Calu3 (cell line): ENCODE data around the gene C11orf68. TPM values are rescaled to one million over a fixed set of nuclear protein-coding genes. Genes with fewer than 3 reads are reported as not detected.

Experiments
- BruUV-seq: library from RNA; stranded (reverse); fragments of 400-500 nt; replicated peaks from 2 replicates; lab custom pipeline; 2021; lab: Mats Ljungman, UMichigan
- CTCF ChIA-PET: fragments of 300-600 bp; sonication (Branson Sonifier 250); formaldehyde crosslinking; loops from one replicate; lab custom pipeline; 2022; ENCODE audit warnings: antibody characterized with exemption; lab: Charles Lee
- DNase-seq: peaks from one replicate; pipeline ENCODE4 v3.0.0; 2022
- H3K27ac Mint-ChIP-seq: one replicate; pipeline ENCODE4 v1.8.0; 2022; ENCODE audit warnings: mixed read lengths; ENCODE audit not compliant: unreplicated experiment
- H3K27me3 Mint-ChIP-seq: one replicate; pipeline ENCODE4 v1.8.0; 2022; ENCODE audit warnings: mixed read lengths; ENCODE audit not compliant: unreplicated experiment
- H3K36me3 Mint-ChIP-seq: one replicate; pipeline ENCODE4 v1.8.0; 2022; ENCODE audit warnings: mild to moderate bottlenecking, moderate library complexity, mixed read lengths; ENCODE audit not compliant: insufficient read depth, unreplicated experiment
- H3K4me1 Mint-ChIP-seq: one replicate; pipeline ENCODE4 v1.8.0; 2022; ENCODE audit warnings: mild to moderate bottlenecking, low read depth, mixed read lengths; ENCODE audit not compliant: unreplicated experiment
- H3K4me3 Mint-ChIP-seq: one replicate; pipeline ENCODE4 v1.8.0; 2022; ENCODE audit warnings: mild to moderate bottlenecking, low read depth, moderate library complexity, mixed read lengths; ENCODE audit not compliant: unreplicated experiment
- H3K9me3 Mint-ChIP-seq: one replicate; pipeline ENCODE4 v1.8.0; 2022; ENCODE audit warnings: low read depth, mixed read lengths; ENCODE audit not compliant: unreplicated experiment
- intact Hi-C: fragments of 100-400 bp; cut with micrococcal nuclease; formaldehyde crosslinking; loops from one replicate; pipeline ENCODE4 v1.10.0; 2022; ENCODE audit not compliant: unreplicated experiment
- total RNA-seq: library from RNA; stranded (reverse); gene quantifications from 2 replicates; pipeline ENCODE4 v1.2.3, GENCODE V29; 2022
- TF ChIP-seq, protein P1 (sequence below): fragments of 200-600 bp; IDR thresholded peaks from one replicate; pipeline ENCODE4 v1.8.0; 2022; ENCODE audit warnings: antibody characterized with exemption; ENCODE audit not compliant: unreplicated experiment

The C11orf68 gene
- total RNA-seq, 1 experiment from 2014 or later, result 25.9 TPM

DNA sequence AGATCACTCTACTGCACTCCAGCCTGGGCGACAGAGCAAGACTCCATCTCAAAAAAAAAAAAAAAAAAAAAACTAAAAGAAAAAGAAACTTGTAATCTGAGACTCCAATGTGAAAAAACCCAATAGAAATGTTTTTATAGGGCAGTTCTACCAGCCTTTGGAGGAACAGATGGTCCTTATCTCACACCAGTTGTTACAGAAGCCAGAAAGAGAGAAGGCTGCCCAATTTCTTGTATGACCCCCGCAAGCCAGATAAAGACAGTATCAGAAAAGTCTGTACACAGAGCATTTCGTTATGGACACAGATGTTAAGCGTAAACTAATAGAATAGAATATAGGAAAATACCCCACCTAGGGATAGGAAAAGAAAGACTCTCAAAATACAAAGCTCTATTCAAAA, 15.2 kb upstream of the C11orf68 start:
- no TSS peak for BruUV-seq
- CTCF ChIA-PET, result interaction anchor here (0.6 to 0.7 kb wide), 2 partner anchors 27 to 1597 kb away, joined by 3 to 4 read pairs; no protein-coding TSS in a partner anchor
- TF ChIP-seq, protein P1, sequence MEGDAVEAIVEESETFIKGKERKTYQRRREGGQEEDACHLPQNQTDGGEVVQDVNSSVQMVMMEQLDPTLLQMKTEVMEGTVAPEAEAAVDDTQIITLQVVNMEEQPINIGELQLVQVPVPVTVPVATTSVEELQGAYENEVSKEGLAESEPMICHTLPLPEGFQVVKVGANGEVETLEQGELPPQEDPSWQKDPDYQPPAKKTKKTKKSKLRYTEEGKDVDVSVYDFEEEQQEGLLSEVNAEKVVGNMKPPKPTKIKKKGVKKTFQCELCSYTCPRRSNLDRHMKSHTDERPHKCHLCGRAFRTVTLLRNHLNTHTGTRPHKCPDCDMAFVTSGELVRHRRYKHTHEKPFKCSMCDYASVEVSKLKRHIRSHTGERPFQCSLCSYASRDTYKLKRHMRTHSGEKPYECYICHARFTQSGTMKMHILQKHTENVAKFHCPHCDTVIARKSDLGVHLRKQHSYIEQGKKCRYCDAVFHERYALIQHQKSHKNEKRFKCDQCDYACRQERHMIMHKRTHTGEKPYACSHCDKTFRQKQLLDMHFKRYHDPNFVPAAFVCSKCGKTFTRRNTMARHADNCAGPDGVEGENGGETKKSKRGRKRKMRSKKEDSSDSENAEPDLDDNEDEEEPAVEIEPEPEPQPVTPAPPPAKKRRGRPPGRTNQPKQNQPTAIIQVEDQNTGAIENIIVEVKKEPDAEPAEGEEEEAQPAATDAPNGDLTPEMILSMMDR, result no peak
- no peaks in the 10 kb centered on the region for H3K4me1 Mint-ChIP-seq
- peaks cover 15% of the 10 kb centered on the region for H3K27me3 Mint-ChIP-seq
- H3K9me3 Mint-ChIP-seq, result no peaks in the 10 kb centered on the region
- H3K4me3 Mint-ChIP-seq, result no peak overlapping the region
- intact Hi-C loops, result no loop called here
- H3K36me3 Mint-ChIP-seq, result peaks cover 4% of the 10 kb centered on the region
- no peak for DNase-seq
- H3K27ac Mint-ChIP-seq, result no peak overlapping the region

GRCh38 chr11:65932558-65932919, 13.7 kb upstream of the C11orf68 start:
- DNase-seq, result peak; percentile 31
- Mint-ChIP-seq H3K27ac (no peak overlapping the region), H3K4me1 (no peaks in the 10 kb centered on the region), H3K9me3 (no peaks in the 10 kb centered on the region), H3K36me3 (peaks cover 13% of the 10 kb centered on the region), H3K4me3 (no peak overlapping the region), H3K27me3 (peaks cover 8% of the 10 kb centered on the region)
- CTCF ChIA-PET, result interaction anchor here (1.4 to 1.9 kb wide), 3 partner anchors 42 to 48 kb away, joined by 7 to 11 read pairs (median 9); partner anchors contain the start of genes CCDC85B and FIBP
- no TSS peak for BruUV-seq
- TF ChIP-seq, protein P1, result no peak
- intact Hi-C loops, result no loop called here

- Mint-ChIP-seq H3K4me3 (no peak overlapping the region), H3K9me3 (no peaks in the 10 kb centered on the region), H3K27ac (no peak overlapping the region), H3K36me3 (peaks cover 18% of the 10 kb centered on the region), H3K4me1 (no peaks in the 10 kb centered on the region), H3K27me3 (peaks cover 2% of the 10 kb centered on the region)
- BruUV-seq, result no TSS peak
- TF ChIP-seq, protein P1, result no peak
- intact Hi-C loops, result no loop called here
- CTCF ChIA-PET, result interaction anchor here (1.4 to 1.9 kb wide), 3 partner anchors 42 to 47 kb away, joined by 7 to 11 read pairs (median 9); partner anchors contain the start of genes CCDC85B and FIBP
- DNase-seq, result no peak
Observed at GRCh38 chr11:65931773-65932557, 13.1 kb upstream of the C11orf68 start.

DNA sequence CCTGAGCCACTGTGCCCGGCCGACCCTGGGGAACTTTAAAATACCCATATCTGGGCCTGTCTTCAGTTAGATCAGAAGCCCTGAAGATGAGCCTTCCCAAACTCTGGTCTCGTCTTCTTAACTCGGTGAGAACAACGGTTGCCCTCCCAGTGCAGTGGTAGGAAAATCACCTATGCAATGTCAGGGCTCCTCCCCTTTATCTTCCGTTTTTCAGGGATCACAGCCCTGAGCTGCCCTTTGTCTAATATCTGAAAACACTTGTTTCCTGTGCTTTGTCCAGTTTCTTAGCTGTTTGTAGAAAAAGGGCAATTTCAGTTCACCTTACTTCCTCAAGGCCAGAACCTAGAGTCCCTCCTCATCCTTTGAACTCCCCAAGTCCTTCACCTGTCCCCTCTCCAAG, 9.8 kb upstream of the C11orf68 start:
- H3K27ac Mint-ChIP-seq, result no peak overlapping the region
- CTCF ChIA-PET, result no interaction called here
- H3K4me1 Mint-ChIP-seq, result no peaks in the 10 kb centered on the region
- DNase-seq, result no peak
- H3K4me3 Mint-ChIP-seq, result no peak overlapping the region
- intact Hi-C loops, result no loop called here
- no TSS peak for BruUV-seq
- no peaks in the 10 kb centered on the region for H3K27me3 Mint-ChIP-seq
- TF ChIP-seq, protein P1, result no peak
- H3K36me3 Mint-ChIP-seq, result peaks cover 28% of the 10 kb centered on the region
- no peaks in the 10 kb centered on the region for H3K9me3 Mint-ChIP-seq
